ENCODE measurements around the gene SEC24D.
"Not testable (repeated sequence)": the region's sequence is repeated elsewhere in the genome, so short reads cannot be mapped to it uniquely, and the experiment has no call there.

Gene SEC24D, protein sequence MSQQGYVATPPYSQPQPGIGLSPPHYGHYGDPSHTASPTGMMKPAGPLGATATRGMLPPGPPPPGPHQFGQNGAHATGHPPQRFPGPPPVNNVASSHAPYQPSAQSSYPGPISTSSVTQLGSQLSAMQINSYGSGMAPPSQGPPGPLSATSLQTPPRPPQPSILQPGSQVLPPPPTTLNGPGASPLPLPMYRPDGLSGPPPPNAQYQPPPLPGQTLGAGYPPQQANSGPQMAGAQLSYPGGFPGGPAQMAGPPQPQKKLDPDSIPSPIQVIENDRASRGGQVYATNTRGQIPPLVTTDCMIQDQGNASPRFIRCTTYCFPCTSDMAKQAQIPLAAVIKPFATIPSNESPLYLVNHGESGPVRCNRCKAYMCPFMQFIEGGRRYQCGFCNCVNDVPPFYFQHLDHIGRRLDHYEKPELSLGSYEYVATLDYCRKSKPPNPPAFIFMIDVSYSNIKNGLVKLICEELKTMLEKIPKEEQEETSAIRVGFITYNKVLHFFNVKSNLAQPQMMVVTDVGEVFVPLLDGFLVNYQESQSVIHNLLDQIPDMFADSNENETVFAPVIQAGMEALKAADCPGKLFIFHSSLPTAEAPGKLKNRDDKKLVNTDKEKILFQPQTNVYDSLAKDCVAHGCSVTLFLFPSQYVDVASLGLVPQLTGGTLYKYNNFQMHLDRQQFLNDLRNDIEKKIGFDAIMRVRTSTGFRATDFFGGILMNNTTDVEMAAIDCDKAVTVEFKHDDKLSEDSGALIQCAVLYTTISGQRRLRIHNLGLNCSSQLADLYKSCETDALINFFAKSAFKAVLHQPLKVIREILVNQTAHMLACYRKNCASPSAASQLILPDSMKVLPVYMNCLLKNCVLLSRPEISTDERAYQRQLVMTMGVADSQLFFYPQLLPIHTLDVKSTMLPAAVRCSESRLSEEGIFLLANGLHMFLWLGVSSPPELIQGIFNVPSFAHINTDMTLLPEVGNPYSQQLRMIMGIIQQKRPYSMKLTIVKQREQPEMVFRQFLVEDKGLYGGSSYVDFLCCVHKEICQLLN

GRCh38 chr4:118835571-118836300 is at the start of gene SEC24D:
TSS of gene SEC24D (minus strand) at chr4:118836126. CDS start at chr4:118833696, 2,430 bp downstream.
- FAIRE-seq = no peak

DNA sequence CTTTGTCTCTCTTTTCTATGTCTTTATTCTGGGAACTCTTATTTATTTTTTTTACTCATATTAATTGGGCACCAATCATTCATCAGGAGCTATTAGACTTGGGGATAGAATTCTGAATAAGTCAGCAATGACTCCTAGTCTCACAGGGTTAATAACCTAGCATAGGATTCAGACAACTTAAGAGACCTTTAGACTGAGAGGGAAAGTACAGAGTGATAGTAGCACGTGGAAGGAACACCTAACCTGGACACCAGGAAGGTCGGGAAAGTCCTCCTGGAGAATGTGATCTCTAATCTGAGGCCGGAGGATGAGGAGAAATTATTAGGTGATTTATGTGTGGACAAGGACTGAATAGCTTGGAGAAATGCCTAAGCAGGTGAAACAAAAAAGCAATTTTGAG is 48.8 kb upstream of the SEC24D start:
- no peak for FAIRE-seq

DNA sequence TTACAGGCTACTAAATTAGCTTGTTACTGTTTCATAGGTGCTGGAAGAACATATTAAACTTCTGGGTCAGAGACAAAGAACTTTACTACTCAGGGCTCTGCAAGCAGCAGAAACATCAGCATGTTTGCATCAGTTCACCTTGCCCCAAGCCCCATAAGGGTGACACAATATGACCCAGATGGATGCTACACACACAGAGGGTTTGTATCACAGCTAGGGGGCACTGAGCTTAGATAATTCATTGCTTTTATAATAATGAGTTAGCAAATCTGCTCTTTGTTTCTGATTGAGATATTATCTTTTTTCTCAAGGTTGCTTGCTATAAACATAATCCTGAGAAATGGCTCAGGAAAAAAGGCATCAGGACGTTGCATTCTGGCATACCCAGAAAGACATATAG is 47.9 kb upstream of the SEC24D start:
- no peak for FAIRE-seq

DNA sequence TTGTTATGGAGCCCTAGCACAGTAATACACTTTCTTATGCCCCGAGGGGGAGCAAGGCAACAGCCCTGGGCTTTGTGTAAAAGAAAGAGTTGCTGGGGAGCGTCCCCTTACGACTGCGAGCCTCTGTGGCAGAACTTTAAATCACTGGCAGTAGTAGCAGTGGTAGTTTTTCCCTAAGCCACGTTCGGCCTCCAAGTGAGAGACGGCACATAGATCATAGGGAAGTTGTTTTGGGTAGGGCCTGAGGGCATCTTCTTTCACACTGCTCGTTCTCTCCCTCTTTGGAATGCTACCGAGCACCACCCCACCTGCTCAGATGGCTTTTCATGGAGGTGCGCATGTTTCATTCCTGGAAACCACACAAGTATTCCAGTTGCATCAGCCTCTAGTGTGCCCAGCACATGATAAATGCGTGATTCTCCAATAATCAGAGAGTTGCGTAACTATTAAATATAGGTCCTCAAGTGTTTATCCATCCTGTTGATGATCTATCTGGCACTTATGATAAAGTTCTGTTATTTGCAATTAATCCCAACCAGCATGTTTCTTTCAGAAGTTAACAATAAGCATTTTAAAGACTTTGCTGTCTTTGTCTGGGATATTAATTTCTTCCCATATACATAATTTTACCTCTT is 45.7 kb upstream of the SEC24D start:
- FAIRE-seq = no peak

DNA sequence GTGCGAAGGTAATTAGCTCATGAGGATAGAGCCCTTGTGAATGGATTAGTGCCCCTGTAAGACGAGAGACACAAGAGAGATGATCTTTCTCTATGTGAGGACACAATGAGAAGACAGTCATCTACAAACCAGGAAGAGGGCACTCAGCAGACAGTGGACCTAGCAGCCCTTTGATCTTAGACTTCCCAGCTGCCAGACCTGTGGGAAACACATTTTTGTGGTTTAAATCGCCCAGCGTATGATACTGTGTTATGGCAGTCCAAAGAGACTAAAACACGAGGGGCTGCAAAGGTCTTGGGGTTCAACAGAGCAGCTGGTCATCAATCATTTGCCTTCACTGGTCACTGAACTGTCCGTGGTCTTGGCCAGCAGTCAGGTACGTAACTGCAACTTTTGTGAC is 43.5 kb upstream of the SEC24D start:
- no peak for FAIRE-seq

GRCh38 chr4:118878507-118878906 is 42.6 kb upstream of the SEC24D start:
- FAIRE-seq = not testable (repeated sequence)

DNA sequence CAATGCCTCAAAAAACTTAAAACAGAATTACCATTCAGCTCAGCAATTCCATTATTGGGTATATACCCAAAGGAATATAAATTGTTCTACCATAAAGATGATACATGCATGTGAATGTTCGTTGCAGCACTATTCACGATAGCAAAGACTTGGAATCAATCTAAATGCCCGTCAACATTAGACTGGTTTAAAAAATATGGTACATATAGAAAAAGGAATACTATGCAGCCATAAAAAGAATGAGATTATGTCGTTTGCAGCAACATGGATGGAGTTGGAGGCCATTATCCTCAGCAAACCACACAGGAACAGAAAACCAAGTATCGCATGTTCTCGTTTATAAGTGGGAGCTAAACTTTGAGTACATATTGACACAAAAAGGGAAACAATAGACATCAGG is 41.9 kb upstream of the SEC24D start:
- no peak for FAIRE-seq

DNA sequence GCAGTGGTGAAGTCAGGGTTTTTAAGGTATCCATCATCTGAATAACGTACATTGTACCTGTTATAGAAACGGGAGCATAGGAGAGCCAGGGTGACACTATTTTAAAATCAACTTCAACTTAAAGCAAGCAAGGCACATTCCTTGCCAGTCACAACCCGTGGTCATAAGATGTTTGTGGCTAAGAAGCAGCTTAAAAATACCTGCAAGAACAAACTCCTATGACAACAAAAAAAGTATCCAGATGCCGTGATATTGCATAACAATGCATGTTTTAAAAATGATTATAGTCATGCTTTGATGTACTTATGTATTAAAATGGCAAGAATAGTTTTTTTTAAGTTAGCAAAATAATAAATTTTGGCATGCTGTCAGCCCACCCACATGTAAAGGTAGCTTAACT is 36.3 kb upstream of the SEC24D start:
- no peak for FAIRE-seq

- FAIRE-seq = no peak
Observed at GRCh38 chr4:118869808-118870342, 33.9 kb upstream of the SEC24D start.

DNA sequence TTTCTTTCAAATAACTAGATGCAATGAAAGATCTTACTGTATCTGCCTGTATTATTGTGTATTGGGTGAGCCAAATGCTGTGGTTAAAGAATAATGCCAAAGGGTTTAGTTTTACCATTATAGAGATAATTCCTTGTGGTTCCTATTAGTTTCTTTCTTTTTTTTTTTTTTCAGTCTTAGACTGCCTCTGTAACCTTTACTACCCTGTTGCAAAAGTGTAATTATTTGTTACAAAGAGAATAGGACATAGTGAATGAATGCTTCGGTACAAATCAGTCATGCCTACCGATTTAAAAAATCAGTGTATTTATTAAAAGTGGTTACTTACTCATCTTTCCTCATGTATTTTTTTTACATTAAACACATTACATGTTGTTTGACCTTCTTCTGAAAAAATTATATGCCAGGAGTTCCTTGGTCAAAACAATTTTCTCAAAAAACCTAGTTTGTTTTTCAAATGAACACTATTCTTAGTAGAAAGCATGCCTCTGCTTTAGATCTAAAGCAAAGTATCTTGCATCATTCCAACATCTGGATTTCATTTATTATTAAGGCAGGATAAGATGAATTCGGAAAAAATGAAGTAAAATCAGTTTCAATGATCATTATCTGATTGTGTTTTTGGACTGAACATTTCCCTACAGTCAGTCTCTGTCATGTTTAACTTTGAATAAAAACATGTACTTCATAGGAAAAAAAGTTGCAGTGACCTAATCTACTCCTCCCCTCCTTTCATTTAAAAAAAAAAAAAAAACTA is 31.6 kb upstream of the SEC24D start:
- FAIRE-seq = no peak

- FAIRE-seq = no peak
Observed at GRCh38 chr4:118866442-118866841, 30.5 kb upstream of the SEC24D start.

GRCh38 chr4:118865091-118865708 is 29.3 kb upstream of the SEC24D start:
- FAIRE-seq = peak; percentile 11

- no peak for FAIRE-seq
Observed at GRCh38 chr4:118858779-118859178, 22.9 kb upstream of the SEC24D start.

DNA sequence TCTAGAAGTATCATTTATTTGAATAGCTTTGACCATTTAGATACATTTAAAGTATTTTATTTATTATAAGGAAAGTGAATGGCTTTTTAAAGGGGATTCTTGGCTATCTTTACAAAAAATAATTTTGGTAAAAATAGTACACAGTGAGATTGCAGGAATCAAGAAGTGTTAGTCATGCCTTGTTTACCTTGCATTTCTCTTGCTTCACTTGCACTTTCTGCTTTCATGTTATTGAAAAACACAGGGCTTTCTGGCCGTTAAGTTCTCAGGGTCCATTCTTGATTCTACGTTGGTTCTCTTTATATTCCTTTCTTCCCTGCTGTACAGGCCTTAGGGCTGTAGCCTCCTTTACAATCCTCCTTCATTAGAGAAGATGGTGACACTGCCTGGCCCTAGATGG is 21.8 kb upstream of the SEC24D start:
- FAIRE-seq = no peak

- no peak for FAIRE-seq
Observed at GRCh38 chr4:118850488-118851173, 14.7 kb upstream of the SEC24D start.

GRCh38 chr4:118849867-118850487 is 14.1 kb upstream of the SEC24D start:
- no peak for FAIRE-seq

- FAIRE-seq = no peak
Observed at GRCh38 chr4:118848901-118849300, 13.0 kb upstream of the SEC24D start.

- FAIRE-seq = no peak
Observed at GRCh38 chr4:118848242-118848641, 12.3 kb upstream of the SEC24D start.

DNA sequence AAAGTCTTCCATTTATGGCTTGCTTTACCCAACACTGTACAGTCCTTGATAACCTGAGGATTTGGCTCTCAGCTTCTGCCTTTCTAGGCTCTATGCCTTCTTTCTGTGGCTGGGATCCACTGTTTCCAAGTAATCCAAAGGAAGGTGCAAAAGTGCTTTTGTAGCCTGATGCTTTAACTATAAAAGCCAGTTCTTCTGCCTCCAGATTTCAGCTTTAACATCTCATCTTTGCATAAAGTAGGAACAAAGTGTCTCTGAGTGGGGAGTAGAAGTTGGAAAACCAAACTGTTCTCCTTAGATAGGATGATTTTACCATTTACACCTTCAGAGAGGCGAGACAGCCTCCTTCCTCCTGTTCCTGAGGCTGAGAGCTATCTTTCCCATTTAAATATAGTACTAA is 11.1 kb upstream of the SEC24D start:
- no peak for FAIRE-seq

GRCh38 chr4:118845552-118846050 is 9.7 kb upstream of the SEC24D start:
- FAIRE-seq = no peak

Data from TTC549 (cell line).